Ectodermal cell (in vitro differentiated cells): ENCODE data around the gene TREH.

ENCODE experiments used
- H3K27ac ChIP-seq: 2 replicates; pipeline ENCODE4 v1.7.0; 2013; ENCODE audit warnings: mild to moderate bottlenecking, low read depth, low read length; ENCODE audit not compliant: insufficient read depth, poor library complexity, severe bottlenecking
- H3K27me3 ChIP-seq: 2 replicates; pipeline ENCODE4 v1.7.0; 2013; ENCODE audit warnings: mild to moderate bottlenecking, low read length; ENCODE audit not compliant: insufficient read depth, control insufficient read depth, poor library complexity, severe bottlenecking
- H3K36me3 ChIP-seq: one replicate; pipeline ENCODE4 v1.7.0; 2013; ENCODE audit warnings: low read length; ENCODE audit not compliant: control insufficient read depth, insufficient read depth
- H3K4me1 ChIP-seq: one replicate; pipeline ENCODE4 v1.7.0; 2013; ENCODE audit warnings: low read length; ENCODE audit not compliant: control insufficient read depth, insufficient read depth
- H3K4me3 ChIP-seq: 2 replicates; pipeline ENCODE4 v1.7.0; 2013; ENCODE audit warnings: low read depth, low read length, control low read depth; ENCODE audit not compliant: insufficient read depth
- H3K9me3 ChIP-seq: 2 replicates; pipeline ENCODE4 v1.7.0; 2013; ENCODE audit warnings: mild to moderate bottlenecking, low read length, moderate library complexity; ENCODE audit not compliant: control insufficient read depth
- WGBS, 2 experiments: methylation state at CpG; one replicate each; pipeline ENCODE4 v1.1.7; 2013; ENCODE audit warnings: missing lambda C conversion rate in 2 of 2; 5-methylcytosine and 5-hydroxymethylcytosine counted together

The TREH gene

GRCh38 chr11:118670063-118670462, 9.4 kb downstream of the TREH start:
- Histone ChIP-seq H3K4me1 (no peaks in the 10 kb centered on the region), H3K36me3 (no peaks in the 10 kb centered on the region), H3K27ac (no peak overlapping the region), H3K27me3 (no peaks in the 10 kb centered on the region), H3K9me3 (no peaks in the 10 kb centered on the region), H3K4me3 (no peak overlapping the region)
- WGBS, 2 experiments = 83 to 90% methylated on average over 2 of the region's 2 CpGs

GRCh38 chr11:118666371-118666770, 13.1 kb downstream of the TREH start:
- WGBS, 2 experiments = 90 to 92% methylated on average over 5 of the region's 5 CpGs

GRCh38 chr11:118663902-118664301, 15.5 kb downstream of the TREH start:
- H3K27ac ChIP-seq = no peak overlapping the region
- no peaks in the 10 kb centered on the region for H3K9me3 ChIP-seq
- H3K36me3 ChIP-seq = no peaks in the 10 kb centered on the region
- H3K27me3 ChIP-seq = no peaks in the 10 kb centered on the region
- H3K4me3 ChIP-seq = no peak overlapping the region
- WGBS, 2 experiments = 84 to 85% methylated on average over 3 of the region's 3 CpGs
- peaks cover 12% of the 10 kb centered on the region for H3K4me1 ChIP-seq

More at GRCh38 chr11:118666371-118666770, 13.1 kb downstream of the TREH start:
- Histone ChIP-seq H3K27me3 (no peaks in the 10 kb centered on the region), H3K9me3 (no peaks in the 10 kb centered on the region), H3K36me3 (no peaks in the 10 kb centered on the region), H3K27ac (no peak overlapping the region), H3K4me1 (peaks cover 4% of the 10 kb centered on the region), H3K4me3 (no peak overlapping the region)

GRCh38 chr11:118663381-118663780, 16.1 kb downstream of the TREH start:
- Histone ChIP-seq H3K4me1 (peaks cover 12% of the 10 kb centered on the region), H3K27me3 (no peaks in the 10 kb centered on the region), H3K27ac (no peak overlapping the region), H3K36me3 (no peaks in the 10 kb centered on the region), H3K9me3 (no peaks in the 10 kb centered on the region), H3K4me3 (no peak overlapping the region)
- WGBS, 2 experiments = 91 to 92% methylated on average over 4 of the region's 4 CpGs

GRCh38 chr11:118662401-118663271, 16.8 kb downstream of the TREH start:
- no peaks in the 10 kb centered on the region for H3K36me3 ChIP-seq

GRCh38 chr11:118661425-118662301, 17.8 kb downstream of the TREH start:
- Histone ChIP-seq H3K36me3 (peaks cover 5% of the 10 kb centered on the region), H3K4me3 (no peak overlapping the region), H3K27ac (no peak overlapping the region), H3K4me1 (peaks cover 12% of the 10 kb centered on the region), H3K27me3 (no peaks in the 10 kb centered on the region), H3K9me3 (no peaks in the 10 kb centered on the region)
- WGBS, 2 experiments = 95% methylated on average over 19 of the region's 19 CpGs

More at GRCh38 chr11:118662401-118663271, 16.8 kb downstream of the TREH start:
- Histone ChIP-seq H3K4me3 (no peak overlapping the region), H3K27ac (no peak overlapping the region), H3K27me3 (no peaks in the 10 kb centered on the region), H3K4me1 (peaks cover 12% of the 10 kb centered on the region), H3K9me3 (no peaks in the 10 kb centered on the region)
- WGBS, 2 experiments = 87 to 88% methylated on average over 8 of the region's 8 CpGs

GRCh38 chr11:118660681-118661424, 18.6 kb downstream of the TREH start:
- peaks cover 12% of the 10 kb centered on the region for H3K4me1 ChIP-seq
- H3K27me3 ChIP-seq = no peaks in the 10 kb centered on the region
- no peak overlapping the region for H3K4me3 ChIP-seq
- 85 to 91% methylated on average over 7 of the region's 7 CpGs for WGBS, 2 experiments
- H3K9me3 ChIP-seq = no peaks in the 10 kb centered on the region
- H3K27ac ChIP-seq = no peak overlapping the region
- peaks cover 6% of the 10 kb centered on the region for H3K36me3 ChIP-seq

- no peak overlapping the region for H3K27ac ChIP-seq
- H3K27me3 ChIP-seq = no peaks in the 10 kb centered on the region
- H3K36me3 ChIP-seq = peaks cover 11% of the 10 kb centered on the region
- no peaks in the 10 kb centered on the region for H3K9me3 ChIP-seq
- peaks cover 12% of the 10 kb centered on the region for H3K4me1 ChIP-seq
- H3K4me3 ChIP-seq = no peak overlapping the region
- WGBS, 2 experiments = 85 to 86% methylated on average over 14 of the region's 14 CpGs
Measured at GRCh38 chr11:118659953-118660680, 19.3 kb downstream of the TREH start.

DNA sequence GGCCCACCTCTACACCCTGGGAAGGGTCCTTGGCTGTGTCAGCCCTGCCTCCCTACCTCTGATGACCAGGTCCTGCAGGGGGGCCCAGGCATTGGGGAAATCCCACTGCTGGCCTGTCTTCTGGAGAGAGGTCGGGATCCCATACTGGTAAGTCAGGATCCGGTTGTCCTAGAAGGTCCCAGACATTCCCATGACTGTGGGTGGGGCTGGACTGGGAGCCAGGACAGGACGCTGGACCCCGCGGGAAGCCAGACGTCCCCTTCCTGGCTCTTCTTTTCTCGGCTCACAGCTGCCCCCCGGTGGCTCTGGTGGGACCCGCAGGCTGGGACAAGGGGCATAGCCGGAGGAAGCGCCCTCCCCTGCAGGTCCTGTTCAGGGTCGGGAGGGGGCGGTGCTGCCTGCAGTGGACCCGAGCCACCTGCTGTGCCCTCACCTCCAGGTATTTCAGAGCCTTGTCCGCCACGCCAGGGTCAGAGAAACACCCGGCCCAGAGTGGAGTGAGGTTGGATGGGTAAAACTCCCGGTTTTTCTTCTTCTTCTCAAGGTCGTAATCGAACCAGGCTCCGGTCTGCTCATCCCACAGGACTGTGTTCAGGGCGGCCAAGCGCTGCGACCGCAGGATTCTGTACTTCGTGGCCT, 20.0 kb downstream of the TREH start:
- H3K4me3 ChIP-seq = no peak overlapping the region
- H3K27me3 ChIP-seq = no peaks in the 10 kb centered on the region
- H3K27ac ChIP-seq = no peak overlapping the region
- no peaks in the 10 kb centered on the region for H3K9me3 ChIP-seq
- 27 to 28% methylated on average over 26 of the region's 26 CpGs for WGBS, 2 experiments
- peaks cover 12% of the 10 kb centered on the region for H3K4me1 ChIP-seq
- H3K36me3 ChIP-seq = peaks cover 11% of the 10 kb centered on the region
